AG04450 (cell line): Measurements from ENCODE around the gene PADI3. TPM values are rescaled to one million over a fixed set of nuclear protein-coding genes. Genes with fewer than 3 reads are reported as not detected.

Experiments
- CTCF ChIA-PET: fragments of 300-600, 350-600 bp; formaldehyde crosslinking; extraction: SDS; loops from one replicate; lab custom pipeline; 2022; ENCODE audit warnings: antibody characterized with exemption, inconsistent platforms; lab: Charles Lee
- POLR2A ChIA-PET: fragments of 350-600 bp; formaldehyde crosslinking; extraction: SDS; loops from one replicate; lab custom pipeline; 2021; ENCODE audit warnings: antibody characterized with exemption, inconsistent platforms; lab: Yijun Ruan, JAX
- DNase-seq: peaks from one replicate; pipeline ENCODE4 v3.0.0-alpha.2; 2011; ENCODE audit warnings: low read depth, low spot score
- H3K27ac ChIP-seq: one replicate; pipeline ENCODE4 v1.5.1; 2012; ENCODE audit warnings: low read depth, low read length, control low read depth
- H3K27me3 ChIP-seq: one replicate; pipeline ENCODE4 v1.6.0; 2012; ENCODE audit warnings: low read length; ENCODE audit not compliant: control insufficient read depth, insufficient read depth
- H3K4me3 ChIP-seq: 2 replicates; pipeline ENCODE4 v1.5.1; 2011; ENCODE audit warnings: mild to moderate bottlenecking, low read depth, low read length, control low read depth
- H3K9me3 ChIP-seq: 2 replicates; pipeline ENCODE4 v1.5.1; 2012; ENCODE audit warnings: low read length; ENCODE audit not compliant: control insufficient read depth, insufficient read depth
- CTCF ChIP-seq: IDR thresholded peaks from 2 replicates; pipeline ENCODE4 v1.5.1; 2011; ENCODE audit warnings: low read depth, low read length, control low read depth, inconsistent platforms
- polyA plus RNA-seq: library from polyadenylated mRNA; depleted of rRNA; stranded (reverse); fragments of >200 nt; gene quantifications from 2 replicates; pipeline ENCODE4 v1.2.3, GENCODE V29; 2011

Gene PADI3
- polyA plus RNA-seq, 1 experiment, result 0.05 TPM

DNA sequence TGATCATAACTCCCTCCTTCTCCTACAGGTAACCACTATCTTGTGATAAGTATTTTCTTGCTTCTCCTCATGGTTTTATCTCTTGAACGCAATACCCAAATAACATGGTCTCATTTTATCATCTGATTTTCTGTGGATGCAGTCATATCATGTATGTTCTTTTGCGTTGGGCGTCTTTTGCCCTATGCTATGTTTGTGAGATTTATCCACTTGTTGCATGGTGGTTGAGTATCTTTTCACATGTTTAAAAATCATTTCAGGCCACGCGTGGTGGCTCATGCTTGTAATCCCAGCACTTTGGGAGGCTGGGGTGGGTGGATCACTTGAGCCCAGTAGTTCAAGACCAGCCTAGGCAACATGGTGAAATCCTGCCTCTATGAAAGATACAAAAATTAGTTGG lies 15.6 kb downstream of the PADI3 start:
- DNase-seq, result no peak
- H3K4me3 ChIP-seq, result no peak overlapping the region
- H3K9me3 ChIP-seq, result no peaks in the 10 kb centered on the region
- no peak for TF ChIP-seq CTCF
- H3K27ac ChIP-seq, result no peak overlapping the region
- ChIA-PET CTCF (interaction anchor here (0.9 to 2.0 kb wide), 3 partner anchors 10 to 27 kb away, joined by 3 to 6 read pairs (median 3); no protein-coding TSS in a partner anchor), POLR2A (no interaction called here)
- H3K27me3 ChIP-seq, result peaks cover 12% of the 10 kb centered on the region

DNA sequence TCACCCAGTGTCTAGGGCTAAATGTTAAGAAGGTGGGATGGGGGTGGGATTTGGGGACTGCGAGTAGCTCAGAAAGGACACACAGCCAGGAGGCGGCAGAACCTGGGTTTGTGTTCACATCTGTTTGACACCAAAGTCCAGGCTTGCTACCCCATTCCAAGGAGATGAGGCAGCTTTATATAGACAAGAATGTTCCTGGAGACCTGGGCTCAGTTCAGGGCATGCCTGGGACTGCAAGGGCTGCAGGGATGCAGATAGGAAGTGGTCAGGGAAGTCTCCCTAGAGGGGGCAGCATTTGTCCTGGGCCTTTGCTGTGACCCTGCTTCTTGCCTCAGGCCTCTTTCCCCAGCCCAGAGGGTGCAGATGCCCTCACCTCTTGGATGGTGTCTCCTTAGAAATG lies 16.3 kb downstream of the PADI3 start:
- peak; percentile 4; the same call in 1 of the 2 replicates for TF ChIP-seq CTCF
- ChIA-PET CTCF (interaction anchor here (1.3 kb wide), 1 partner anchor 11 kb away, joined by 3 read pairs; no protein-coding TSS in a partner anchor), POLR2A (no interaction called here)
- Histone ChIP-seq H3K27me3 (peaks cover 12% of the 10 kb centered on the region), H3K4me3 (no peak overlapping the region), H3K9me3 (no peaks in the 10 kb centered on the region), H3K27ac (no peak overlapping the region)
- DNase-seq, result no peak

DNA sequence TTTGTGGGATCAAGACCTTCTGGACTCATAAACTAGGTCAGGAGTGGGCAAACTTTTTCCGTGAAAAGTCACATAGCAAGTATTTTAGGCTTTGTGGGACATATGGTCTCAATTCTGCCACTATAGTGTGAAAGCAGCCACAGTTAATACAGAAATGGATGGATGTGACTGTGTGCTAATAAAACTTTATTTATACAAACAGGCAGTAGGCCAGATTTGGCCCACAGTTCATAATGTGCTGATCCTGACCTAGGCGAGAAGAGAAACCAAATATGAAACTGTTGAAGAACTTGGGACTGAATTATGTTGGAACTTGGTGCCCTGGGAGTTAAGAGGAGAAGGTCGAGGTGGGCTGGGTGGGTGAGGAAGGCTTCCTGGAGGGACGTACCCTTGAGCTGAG lies 17.1 kb downstream of the PADI3 start:
- H3K27me3 ChIP-seq, result peaks cover 11% of the 10 kb centered on the region
- no peak for TF ChIP-seq CTCF
- POLR2A ChIA-PET, result no interaction called here
- H3K27ac ChIP-seq, result no peak overlapping the region
- DNase-seq, result no peak
- no peak overlapping the region for H3K4me3 ChIP-seq
- CTCF ChIA-PET, result interaction anchor here (1.3 kb wide), 1 partner anchor 10 kb away, joined by 3 read pairs; no protein-coding TSS in a partner anchor
- no peaks in the 10 kb centered on the region; the same call in 1 of the 2 replicates for H3K9me3 ChIP-seq

DNA sequence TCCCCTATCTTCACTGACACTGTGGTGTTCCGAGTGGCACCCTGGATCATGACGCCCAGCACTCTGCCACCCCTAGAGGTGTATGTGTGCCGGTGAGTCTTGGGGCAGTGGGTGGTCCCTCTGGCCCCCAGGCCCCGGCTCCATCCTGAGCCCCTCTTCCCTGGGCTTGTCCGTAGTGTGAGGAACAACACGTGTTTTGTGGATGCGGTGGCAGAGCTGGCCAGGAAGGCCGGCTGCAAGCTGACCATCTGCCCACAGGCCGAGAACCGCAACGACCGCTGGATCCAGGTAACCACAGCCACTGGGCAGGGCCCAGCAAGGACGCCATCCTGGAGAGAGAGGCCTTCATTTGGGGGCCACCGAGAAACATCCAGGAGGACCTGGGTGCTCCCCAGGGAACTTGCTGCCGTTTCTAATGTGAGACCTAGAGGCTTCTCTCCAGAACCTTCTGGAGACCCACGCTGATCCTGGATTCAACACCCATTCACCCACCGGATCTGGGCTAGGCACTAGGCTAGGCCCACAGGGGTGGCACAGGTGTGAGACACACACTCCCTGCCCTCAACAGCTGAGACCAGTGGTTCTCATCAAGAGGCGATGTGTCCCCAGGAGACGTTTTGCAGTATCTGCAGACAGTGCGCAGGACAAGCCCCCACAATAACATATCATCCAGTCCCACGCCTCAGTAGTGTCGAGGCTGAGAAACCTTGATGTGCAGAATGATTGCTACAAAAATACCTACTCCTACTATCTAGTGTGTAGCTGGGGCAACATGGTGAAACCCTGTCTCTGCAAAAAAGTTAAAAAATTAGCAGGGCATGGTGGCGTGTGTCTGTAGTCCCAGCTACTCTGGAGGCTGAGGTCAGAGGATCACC lies 22.2 kb downstream of the PADI3 start:
- Histone ChIP-seq H3K9me3 (no peaks in the 10 kb centered on the region; the same call in 1 of the 2 replicates), H3K27me3 (peaks cover 9% of the 10 kb centered on the region), H3K4me3 (no peak overlapping the region), H3K27ac (no peak overlapping the region)
- CTCF ChIA-PET, result no interaction called here
- POLR2A ChIA-PET, result no interaction called here
- DNase-seq, result no peak
- no peak for TF ChIP-seq CTCF

DNA sequence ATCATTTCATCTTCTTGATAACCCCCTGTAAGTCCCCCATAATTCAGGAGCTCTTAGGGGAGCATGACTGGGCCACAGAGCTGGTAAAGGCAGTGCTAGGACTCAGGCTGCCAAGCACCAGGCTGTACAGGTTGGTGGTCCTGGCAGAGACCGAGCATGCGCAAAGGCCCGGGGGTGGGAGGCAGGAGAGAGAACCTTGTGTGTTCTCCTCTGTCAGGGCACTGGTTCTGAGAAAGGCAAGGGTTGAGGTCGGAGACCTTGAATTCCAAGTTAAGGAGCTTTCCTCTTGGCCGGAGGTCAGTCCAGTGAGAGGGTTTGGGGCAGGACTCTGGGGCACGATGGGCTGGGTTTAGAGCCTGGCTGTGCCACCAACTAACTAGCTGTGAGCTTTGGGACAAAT lies 23.2 kb downstream of the PADI3 start:
- no peak overlapping the region for H3K27ac ChIP-seq
- no peak overlapping the region for H3K4me3 ChIP-seq
- DNase-seq, result no peak
- ChIA-PET CTCF (interaction anchor here (0.6 kb wide), 1 partner anchor 609 kb away, joined by 3 read pairs; no protein-coding TSS in a partner anchor), POLR2A (no interaction called here)
- peaks cover 5% of the 10 kb centered on the region for H3K27me3 ChIP-seq
- no peaks in the 10 kb centered on the region; the same call in 1 of the 2 replicates for H3K9me3 ChIP-seq
- TF ChIP-seq CTCF, result no peak
